ENCODE measurements around the gene ANO2.

DNA sequence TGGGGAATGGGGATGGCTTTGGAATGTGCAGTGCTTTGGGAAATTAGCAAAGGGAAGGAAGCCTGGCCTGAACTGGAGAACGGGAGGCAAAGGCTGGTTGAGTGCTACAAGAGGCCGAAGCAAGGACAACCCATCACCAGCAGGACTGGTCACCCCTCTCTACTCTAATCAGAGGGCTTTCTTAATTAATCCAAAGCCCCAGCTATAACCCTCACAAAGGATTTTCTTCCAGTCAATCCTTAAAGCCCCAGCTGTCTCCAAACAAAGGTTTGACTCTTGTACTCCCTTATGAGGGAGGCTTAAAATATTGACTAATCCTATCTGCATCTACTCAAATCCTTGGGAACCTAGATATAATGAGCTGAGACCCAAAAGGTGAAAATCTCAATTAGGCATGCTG is 256.8 kb downstream of the ANO2 start:
- TF ChIP-seq, protein P1, sequence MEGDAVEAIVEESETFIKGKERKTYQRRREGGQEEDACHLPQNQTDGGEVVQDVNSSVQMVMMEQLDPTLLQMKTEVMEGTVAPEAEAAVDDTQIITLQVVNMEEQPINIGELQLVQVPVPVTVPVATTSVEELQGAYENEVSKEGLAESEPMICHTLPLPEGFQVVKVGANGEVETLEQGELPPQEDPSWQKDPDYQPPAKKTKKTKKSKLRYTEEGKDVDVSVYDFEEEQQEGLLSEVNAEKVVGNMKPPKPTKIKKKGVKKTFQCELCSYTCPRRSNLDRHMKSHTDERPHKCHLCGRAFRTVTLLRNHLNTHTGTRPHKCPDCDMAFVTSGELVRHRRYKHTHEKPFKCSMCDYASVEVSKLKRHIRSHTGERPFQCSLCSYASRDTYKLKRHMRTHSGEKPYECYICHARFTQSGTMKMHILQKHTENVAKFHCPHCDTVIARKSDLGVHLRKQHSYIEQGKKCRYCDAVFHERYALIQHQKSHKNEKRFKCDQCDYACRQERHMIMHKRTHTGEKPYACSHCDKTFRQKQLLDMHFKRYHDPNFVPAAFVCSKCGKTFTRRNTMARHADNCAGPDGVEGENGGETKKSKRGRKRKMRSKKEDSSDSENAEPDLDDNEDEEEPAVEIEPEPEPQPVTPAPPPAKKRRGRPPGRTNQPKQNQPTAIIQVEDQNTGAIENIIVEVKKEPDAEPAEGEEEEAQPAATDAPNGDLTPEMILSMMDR (conservative IDR thresholded peaks at IDR 0.05; ENCODE audit: low read depth, low read length) = no peak
- no peak for TF ChIP-seq EZH2 (IDR thresholded peaks at IDR 0.05; ENCODE audit: low read length, unreplicated experiment)
